GM04504 (cell line): Measurements from ENCODE around the gene HPN.
"Not testable (repeated sequence)": the region's sequence is repeated elsewhere in the genome, so short reads cannot be mapped to it uniquely, and the experiment has no call there.

ENCODE experiments used
- DNase-seq: peaks from one replicate; pipeline ENCODE4 v3.0.0-alpha.2; 2012; ENCODE audit warnings: low read depth

The HPN gene

GRCh38 chr19:35042954-35043604, 1.6 kb downstream of the HPN start:
- no peak for DNase-seq

GRCh38 chr19:35043906-35044305, 2.4 kb downstream of the HPN start:
- DNase-seq = no peak

DNA sequence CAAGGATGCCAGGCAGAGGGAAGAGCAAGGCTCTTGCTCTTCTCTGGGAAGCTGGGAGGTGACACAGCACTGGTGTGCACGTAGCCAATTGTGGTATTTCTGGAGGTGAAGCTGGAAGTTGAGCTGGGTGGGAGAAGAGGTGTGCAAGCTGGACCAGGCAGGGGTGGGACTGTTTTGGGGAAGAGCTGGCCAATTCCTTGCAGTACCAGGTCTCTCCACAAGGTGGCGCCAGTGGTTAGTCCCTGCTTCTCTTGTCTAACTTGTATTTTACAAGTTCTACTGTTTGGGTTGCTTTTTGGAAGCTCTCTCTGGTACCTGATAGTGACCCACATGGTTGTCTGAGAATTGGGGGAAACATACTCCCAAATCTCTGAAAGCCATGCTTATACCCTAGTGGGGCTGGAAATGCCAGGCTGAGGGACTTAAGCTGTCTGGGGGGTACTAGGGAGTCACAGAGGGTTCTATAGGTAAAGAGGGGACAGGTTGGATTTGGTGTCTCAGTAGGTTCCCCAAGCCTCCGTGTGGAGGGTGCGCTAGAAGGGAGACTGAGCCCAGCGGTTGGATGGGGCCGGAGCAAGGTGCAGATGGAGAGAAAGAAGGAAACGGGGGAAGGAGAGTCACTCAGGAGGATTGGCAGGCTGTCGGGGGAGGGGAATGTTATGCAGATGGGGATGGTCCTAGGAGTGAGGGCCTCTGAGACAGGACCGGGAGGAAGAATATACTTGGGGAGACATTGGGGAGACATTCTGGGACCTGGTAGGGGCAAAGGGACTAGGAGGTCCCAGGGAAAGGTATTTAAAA, 3.0 kb downstream of the HPN start:
- DNase-seq = no peak

- DNase-seq = peak; percentile 15
These were observed 4.3 kb downstream of the HPN start for GRCh38 chr19:35045667-35046300.

DNA sequence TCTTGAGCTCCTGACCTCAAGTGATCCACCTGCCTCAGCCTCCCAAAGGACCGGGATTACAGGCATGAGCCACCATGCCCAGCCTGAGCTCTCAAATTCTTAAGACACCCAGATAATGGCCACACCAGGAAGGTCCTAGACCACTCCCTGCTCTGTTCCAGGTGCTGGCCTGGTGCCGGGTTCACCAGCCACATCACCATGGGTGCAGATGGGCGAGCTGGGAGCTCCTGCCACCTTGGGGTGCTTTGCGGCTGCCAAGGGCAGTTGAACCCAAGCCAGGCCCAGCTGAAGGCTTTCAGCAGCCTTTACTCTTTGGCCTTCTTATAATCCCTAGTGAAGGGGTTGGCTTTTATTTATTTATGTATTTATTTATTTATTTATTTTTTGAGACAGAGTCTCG, 4.9 kb downstream of the HPN start:
- DNase-seq = no peak

GRCh38 chr19:35048911-35049411, 7.4 kb downstream of the HPN start:
- DNase-seq = no peak

GRCh38 chr19:35049456-35049855, 7.9 kb downstream of the HPN start:
- DNase-seq = no peak

DNA sequence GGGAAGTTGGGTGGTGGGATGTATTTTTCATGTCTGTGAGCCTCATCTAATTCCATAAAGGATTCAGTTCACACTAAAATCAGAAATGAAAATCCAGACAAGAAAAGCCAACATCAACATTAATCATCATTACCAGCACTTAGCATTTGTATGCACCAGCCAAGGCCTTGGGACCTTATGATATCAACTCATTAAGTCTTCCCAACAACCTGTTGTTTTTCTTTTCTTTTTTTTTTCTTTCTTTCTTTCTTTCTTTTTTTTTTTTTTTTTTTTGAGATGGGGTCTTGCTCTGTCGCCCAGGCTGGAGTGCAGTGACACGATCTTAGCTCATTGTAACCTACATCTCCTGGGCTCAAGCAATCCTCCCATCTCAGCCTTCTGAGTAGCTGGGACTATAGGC, 9.1 kb downstream of the HPN start:
- not testable (repeated sequence) for DNase-seq

DNA sequence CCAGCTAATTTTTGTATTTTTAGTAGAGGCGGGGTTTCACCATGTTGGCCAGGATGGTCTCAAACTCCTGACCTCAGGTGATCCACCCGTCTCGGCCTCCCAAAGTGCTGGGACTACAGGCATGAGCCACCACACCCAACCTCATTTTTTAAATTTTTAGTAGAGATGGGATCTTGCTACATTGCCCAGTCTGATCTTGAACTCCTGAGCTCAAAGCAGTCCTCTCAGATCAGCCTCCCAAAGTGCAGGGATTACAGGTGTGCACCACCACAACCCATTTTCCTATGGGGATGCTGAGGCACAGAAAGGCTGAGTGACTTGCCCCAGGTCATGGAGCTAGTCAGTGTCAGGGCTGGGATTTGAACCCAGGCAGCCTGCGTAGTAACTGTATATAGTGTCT, 9.7 kb downstream of the HPN start:
- not testable (repeated sequence) for DNase-seq

DNA sequence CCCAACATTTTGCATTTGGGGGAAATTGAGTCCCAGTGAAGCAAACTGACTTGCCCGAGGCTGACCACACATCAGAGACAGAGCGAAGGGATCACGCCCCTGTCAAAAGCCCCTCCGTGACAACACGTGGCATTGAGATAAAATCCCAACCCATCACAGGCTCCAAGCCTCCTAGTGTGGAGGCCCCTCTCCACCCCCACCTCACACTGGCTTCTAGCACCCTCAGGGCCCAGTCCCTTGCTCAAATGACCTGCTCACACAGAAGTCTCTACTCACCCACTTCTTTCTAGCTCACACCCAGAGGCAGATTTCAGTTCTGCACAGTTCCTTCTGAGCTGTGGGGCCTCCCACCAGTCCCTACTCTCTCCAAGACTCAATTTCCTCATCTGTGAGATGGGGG, 10.3 kb downstream of the HPN start:
- DNase-seq = no peak

GRCh38 chr19:35052599-35053190, 11.2 kb downstream of the HPN start:
- DNase-seq = no peak

DNA sequence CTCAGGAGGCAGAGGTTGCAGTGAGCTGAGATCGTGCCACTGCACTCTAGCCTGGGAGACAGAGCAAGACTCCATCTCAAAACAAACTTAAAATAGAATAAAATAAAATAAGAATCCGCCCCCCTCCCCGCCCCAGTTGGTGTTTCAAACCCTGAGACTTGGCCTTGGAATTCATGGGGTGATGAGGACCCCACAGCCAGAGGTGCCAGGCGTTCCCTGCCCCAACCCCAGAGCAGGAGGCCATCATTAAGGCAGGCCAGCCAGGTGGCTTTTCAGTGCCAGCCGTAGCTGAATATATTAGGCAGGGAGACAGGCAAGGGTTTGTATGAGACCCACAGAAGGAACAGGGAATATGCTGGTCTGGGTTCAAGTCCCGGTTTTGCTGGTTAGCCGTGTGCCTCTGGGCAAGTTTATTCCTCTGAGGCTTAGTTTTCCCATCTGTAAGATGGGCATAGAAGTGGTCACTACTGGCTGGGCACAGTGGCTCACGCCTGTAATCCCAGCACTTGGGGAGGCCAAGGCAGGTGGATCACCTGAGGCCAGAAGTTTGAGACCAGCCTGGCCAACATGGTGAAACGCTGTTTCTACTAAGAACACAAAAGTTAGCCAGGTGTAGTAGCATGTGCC, 12.3 kb downstream of the HPN start:
- DNase-seq = no peak

- no peak for DNase-seq
These were observed 13.1 kb downstream of the HPN start for GRCh38 chr19:35054626-35055025.

DNA sequence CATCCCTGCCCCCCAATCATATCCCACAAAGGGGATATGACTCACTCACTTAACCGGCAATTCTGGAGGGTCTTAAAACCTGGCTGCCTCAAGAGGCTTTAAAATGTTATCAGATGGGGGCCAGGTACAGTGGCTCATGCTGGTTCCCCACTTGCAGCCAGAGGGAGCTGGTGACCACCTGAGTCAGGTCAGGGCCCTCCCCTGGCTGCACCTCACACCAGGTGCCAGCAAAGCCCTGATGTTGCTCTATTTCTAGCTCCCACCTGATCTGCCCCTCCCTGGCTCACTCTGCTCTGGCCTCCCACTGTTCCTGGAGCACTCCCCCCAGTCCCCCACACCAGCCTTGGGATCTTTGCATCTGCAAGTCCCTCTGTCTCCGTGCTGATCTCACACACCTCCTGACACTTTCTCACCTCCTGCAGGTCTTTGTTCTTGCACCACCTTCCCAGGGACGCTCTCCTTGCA, 14.2 kb downstream of the HPN start:
- DNase-seq = no peak

- no peak for DNase-seq
These were observed 15.1 kb downstream of the HPN start for GRCh38 chr19:35056513-35057063.

GRCh38 chr19:35058370-35058769, 16.8 kb downstream of the HPN start:
- DNase-seq = no peak

- no peak for DNase-seq
These were observed 17.7 kb downstream of the HPN start for GRCh38 chr19:35059006-35059798.

DNA sequence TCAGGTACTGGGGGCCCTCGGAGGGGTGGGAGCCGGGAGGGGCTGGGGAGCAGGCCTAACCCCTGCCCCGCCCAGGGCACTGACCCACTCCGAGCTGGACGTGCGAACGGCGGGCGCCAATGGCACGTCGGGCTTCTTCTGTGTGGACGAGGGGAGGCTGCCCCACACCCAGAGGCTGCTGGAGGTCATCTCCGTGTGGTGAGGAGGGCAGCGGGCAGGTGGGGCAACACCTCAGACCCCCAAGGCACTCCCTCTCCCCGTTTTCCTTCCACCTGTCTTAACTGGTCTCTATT, 18.2 kb downstream of the HPN start:
- no peak for DNase-seq

DNA sequence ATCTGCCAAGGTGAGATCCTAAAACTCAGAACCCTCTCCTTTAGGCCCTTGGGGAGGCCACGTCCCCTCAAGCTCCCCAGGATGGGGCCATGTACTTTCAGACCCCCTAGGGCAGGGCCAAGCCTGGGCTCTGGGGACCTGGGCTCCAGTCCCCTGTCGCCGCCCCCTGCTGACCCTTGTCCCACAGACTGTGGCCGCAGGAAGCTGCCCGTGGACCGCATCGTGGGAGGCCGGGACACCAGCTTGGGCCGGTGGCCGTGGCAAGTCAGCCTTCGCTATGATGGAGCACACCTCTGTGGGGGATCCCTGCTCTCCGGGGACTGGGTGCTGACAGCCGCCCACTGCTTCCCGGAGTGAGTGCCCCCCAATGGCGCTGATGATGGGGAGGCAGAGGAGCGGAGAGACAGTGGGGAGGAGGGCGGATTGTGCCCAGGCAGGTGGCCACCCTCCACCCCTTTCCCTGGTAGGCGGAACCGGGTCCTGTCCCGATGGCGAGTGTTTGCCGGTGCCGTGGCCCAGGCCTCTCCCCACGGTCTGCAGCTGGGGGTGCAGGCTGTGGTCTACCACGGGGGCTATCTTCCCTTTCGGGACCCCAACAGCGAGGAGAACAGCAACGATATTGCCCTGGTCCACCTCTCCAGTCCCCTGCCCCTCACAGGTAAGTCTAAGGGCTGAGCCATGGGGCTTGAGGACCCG, 18.8 kb downstream of the HPN start:
- no peak for DNase-seq

DNA sequence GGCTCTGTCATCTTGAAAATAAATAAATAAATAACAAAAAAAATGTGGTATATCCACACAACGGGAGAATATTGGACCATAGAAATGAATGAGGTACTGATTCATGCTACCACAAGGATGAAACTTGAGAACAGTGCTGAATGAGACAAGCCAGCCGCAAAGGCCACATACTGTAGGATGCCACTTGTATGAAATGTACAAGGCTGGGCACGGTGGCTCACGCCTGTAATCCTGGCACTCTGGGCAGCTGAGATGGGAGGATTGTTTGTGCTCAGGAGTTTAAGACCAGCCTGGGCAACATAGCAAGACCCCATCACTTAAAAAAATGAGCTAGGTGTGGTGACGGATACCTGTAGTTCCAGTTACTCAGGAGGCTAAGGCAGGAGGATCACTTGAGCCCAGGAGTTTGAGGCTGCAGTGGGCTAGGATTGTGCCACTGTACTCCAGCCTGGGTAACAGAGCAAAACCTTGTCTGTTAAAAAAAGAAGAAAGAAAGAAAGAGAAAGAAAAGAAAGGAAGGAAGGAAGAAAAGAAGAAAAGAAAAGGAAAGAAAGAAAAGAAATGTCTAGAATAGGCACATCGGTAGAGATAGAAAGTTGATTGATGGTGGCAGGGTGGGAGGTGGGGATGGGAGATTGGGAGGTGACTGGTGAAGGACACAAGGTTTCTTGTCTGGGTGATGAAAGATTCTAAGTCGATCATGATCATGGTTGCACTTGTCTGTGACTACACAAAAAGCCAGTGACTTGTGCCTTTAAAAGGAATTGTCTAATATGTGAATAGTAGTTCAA, 20.3 kb downstream of the HPN start:
- DNase-seq = no peak
